ACHN (cell line): ENCODE data around the gene NUDT14.

Experiments
- DNase-seq: peaks from one replicate; pipeline ENCODE4 v3.0.0-alpha.2; 2015
- in situ Hi-C: cut with HindIII; loops from 2 replicates; pipeline ENCODE4 v1.10.0; 2017; ENCODE audit warnings: low sequenced_read_pairs, low pct_ligation_motif_present, low pct_unique_long_range_greater_than_20kb

NUDT14 gene

DNA sequence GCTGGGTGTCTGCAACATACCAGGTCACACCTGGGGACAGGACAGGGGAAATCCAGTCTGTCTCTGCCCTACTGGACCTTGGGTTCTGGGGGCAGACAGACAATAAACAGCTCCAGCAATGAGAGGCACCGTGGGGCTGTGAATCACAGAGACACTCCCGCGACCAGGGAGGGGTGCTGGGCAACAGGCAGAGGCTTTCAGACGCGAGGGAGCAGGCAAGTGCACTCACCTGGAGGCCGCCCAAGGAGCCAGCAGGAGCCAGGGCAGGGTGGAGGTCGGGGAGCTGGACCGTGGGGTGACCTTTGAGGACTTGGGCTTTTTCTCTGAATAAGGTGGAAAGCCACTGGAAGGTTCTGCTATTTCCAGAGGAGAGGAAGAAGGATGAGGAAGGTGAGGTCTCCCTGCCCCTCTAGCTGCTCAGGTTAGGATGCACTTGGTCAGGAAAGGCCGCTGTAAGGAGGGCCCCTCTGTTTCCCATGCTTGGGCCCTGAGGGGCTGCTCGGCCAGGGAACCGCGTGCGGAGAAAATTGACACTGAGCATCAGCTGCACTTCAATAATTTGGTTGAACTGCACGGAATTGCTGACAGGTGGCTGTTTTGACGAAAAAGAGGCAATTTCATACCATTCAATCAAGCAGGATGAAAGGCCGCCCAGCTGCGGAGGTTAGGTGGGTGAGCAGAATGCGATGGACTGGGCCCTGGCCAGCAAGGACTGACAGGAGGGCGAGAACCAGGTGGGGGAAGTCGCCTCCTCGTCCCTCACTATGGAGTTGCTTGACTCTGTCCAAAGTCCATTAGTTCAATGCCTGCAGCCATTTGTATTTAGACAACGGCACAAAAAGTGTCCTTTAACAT lies 54.8 kb downstream of the NUDT14 start:
- no peak for DNase-seq
- in situ Hi-C loops = no loop called here

DNA sequence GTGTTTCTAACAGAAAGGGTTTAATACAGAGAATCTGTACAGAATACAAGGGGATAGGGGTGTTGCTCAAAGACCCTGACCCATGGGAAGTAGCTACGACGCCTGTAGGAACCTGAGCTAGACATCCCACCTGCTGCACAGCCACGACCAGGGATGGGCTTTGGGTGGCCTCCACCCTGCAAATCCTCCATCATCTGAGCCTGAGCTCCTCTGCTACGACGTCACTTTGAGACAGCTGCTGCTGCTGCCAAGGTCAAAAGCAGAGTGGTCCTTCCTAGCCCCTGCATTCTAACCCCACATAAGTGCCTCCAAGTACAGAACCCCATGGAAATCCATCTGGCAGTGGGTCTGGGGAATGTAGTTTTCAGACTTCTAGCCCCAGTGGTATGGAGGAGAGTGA lies 56.3 kb downstream of the NUDT14 start:
- no peak for DNase-seq
- in situ Hi-C loops = no loop called here

DNA sequence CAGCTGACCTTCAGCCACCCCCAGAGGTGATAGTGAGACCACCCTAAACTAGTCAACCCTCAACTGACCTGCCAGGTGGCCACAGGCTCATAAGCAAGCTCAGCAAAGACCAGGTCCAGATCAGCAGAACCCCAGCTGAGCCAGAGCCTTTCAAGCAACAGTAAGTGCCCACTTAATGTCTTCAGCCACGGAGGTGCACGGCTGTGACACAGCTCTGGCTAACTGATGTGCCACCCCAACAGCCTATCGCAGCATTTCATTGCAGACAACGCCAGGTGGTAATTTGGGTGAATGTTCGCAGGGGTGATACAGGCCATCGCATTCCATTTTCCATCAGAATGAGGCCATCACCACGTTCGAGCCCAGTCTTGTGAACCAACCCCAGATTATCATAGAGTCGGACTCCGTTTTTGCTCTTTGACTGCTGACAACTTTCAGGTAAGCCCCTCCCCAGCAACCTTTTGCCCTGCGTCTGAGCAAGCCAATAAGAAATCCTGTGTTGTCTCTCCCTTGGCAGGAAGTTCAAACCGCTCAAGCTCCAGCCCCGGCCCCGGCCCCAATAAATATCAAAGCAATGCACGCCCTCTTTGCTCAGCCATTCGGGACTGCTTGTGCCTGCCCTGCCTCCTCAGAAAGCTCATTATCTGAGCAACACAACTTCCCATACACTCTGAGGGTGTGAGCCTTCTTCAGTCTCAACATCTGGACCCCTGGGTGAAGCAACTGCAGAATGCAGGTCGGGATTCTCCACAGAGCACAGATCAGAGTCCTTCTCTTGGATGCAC lies 56.9 kb downstream of the NUDT14 start:
- in situ Hi-C loops = no loop called here
- DNase-seq = no peak

DNA sequence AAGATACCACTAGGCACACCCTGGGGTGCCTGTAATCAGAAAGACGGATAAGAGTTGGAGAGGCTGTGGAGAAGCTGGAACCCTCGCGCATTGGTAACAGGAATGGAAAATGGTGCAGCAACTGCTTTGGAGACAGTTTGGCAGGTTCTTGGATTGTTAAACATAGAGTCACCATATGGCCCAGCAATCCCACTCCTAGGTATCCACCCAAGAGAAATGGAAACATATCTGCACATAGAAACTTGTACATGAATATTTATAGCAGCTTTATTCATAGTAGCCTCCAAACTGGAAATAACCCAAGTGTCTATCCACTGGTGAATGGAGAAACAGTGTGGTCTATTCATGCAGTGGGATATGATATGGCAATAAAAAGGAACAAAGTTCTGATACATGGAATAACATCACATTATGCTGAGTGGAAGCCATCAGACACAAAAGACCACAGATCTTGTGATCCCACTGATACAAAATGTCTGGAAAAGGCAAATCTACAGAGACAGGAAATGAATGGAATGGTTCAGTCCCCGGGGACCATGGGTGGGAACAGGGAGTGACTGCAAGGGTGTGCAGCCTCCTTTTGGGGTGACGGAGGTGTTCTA lies 57.9 kb downstream of the NUDT14 start:
- in situ Hi-C loops = no loop called here
- DNase-seq = no peak
